Fibroblast of upper back skin (primary cell): ENCODE measurements around the gene COX7B.

Experiments used
- DNase-seq: peaks from one replicate; pipeline ENCODE4 v3.0.0-alpha.2; 2013

The COX7B gene

DNA sequence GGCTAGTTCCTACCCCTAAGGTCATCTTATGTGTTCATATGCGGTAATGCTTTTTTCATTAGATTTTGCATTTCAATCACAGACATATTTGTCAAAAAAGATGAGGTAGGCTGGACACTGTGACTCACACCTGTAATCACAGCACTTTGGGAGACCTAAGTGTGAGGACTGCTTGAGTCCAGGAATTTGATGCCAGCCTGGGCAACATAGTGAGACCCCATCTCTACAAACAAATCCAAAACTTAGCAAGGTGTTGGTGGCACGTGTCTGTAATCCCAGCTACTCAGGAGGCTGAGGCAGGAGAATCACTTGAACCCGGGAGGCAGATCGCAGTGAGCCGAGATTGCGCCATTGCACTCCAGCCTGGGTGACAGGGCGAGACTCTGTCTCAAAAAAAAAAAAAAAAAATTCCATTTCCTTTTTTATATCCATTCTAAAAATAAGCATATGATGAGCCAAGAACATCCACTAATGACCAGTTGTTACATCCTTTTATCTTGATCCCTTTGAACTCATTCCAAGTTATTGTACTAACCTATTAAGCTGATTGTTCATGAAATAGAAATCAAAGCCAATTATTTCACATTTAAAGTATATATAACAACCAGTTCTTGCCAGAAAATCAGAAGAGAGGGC, 46.8 kb downstream of the COX7B start:
- no peak for DNase-seq

DNA sequence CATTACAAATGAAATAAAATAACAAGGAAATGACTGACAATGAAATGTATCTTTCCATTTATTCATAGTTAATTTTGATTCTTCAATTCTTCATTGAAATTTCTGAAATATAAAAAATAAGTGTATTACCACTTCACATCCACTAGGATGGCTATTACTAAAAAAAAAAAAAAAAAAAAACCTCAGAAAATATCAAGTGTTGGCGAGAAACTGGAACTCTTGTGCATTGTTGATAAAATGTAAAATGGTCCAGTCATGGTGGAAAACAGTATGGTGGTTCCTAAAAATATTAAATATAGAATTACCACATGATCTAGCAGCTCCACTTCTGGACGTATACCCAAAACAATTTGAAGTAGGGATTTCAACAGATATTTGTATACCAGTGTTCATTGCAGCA, 47.3 kb downstream of the COX7B start:
- DNase-seq, result no peak

DNA sequence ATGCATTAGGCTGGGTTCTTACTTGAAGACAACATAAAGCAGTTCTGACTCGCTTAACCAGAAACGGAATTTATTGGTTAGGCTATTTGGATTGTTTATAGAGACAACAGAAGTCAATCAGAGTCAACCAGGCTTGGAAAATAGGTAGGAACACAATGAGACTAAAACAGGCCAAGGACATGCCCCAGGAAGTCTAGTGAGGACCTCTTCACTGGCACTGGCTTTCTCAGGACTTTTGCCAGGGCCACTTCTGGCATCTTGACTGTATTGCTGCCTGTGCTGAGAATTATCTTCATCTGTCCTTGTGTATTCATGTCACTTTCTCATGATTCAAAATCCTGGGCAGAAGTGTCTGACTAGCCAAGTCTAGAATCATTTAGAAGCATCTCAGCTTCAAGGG, 50.6 kb downstream of the COX7B start:
- no peak for DNase-seq

DNA sequence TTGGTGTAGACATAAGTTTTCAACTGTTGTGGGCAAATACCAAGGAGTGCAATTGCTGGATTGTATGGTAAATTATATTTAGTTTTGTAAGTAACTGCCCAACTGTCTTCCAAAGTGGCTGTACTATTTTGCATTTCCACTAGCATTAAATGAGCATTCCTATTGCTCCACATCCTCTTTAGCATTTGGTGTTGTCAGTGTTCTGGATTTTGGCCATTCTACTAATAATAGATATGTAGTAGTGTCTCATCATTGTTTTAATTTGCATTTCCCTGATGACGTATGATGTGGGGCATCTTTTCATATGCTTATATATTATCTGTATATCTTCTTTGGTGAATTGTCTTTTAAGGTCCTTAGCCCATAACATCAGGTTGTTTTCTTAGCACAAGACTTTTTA, 52.9 kb downstream of the COX7B start:
- no peak for DNase-seq

DNA sequence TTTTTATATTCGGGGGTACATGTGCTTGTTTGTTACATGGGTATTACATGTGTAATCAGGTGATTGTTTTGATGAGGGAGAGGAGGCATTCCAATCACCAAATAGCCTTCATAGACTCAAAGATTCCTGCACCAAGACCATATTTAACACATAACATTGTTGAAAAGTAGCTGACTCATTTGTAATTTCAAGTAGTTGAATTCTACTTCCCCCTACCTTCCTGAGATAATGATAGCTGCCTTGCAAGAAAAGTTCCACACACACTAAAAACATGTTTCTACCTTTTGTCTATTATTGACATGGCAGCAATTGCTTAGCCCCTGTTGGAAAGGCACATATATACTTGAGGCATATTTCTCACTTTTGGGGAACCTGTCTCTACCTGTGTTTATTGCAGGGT, 54.0 kb downstream of the COX7B start:
- no peak for DNase-seq

DNA sequence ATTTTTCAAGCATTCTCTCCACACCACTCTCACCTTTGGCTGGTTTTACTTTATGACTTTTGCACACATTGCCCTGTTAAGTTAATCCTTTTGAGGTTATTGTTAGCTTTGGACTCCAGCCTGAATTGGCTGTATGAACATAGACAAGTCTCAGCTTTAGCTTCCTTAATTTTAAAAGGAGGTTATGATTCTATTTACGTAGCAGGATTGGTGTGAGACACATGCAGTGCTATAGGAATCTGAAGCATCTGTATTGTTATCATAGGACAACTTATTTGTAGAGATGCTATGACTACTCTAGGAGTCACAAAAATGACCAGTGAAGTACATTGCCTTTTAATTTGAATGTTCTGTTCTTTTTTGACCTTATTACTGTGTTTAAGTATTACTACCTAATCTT, 54.4 kb downstream of the COX7B start:
- DNase-seq, result no peak
